Nephron (organoid): ENCODE results near the gene BMP10.

Experiments used
- H3K27ac Mint-ChIP-seq, 3 experiments: 2 replicates each; pipeline ENCODE4 v1.8.0; 2020; ENCODE audit warnings: mixed read lengths in 3 of 3, mild to moderate bottlenecking in 2 of 3, moderate library complexity in 1 of 3
- H3K27me3 Mint-ChIP-seq: 2 replicates; pipeline ENCODE4 v1.8.0; 2021; ENCODE audit warnings: low read depth, mild to moderate bottlenecking, moderate library complexity, mixed read lengths
- H3K36me3 Mint-ChIP-seq: 2 replicates; pipeline ENCODE4 v1.8.0; 2020; ENCODE audit warnings: low read depth, mixed read lengths
- H3K4me1 Mint-ChIP-seq: 2 replicates; pipeline ENCODE4 v1.8.0; 2020; ENCODE audit warnings: mixed read lengths
- H3K4me3 Mint-ChIP-seq, 3 experiments: 2 replicates each; pipeline ENCODE4 v1.8.0; 2020; ENCODE audit warnings: mild to moderate bottlenecking in 3 of 3, mixed read lengths in 3 of 3, moderate library complexity in 2 of 3
- H3K9me3 Mint-ChIP-seq: 2 replicates; pipeline ENCODE4 v1.8.0; 2020; ENCODE audit warnings: mixed read lengths
- TF ChIP-seq, protein P1 (sequence below), 3 experiments: fragments of 200-600 bp; sonication (generic); IDR thresholded peaks; one replicate each; pipeline ENCODE4 v1.5.0; 2021; ENCODE audit warnings: antibody characterized with exemption in 3 of 3; ENCODE audit not compliant: unreplicated experiment in 3 of 3

Gene BMP10

DNA sequence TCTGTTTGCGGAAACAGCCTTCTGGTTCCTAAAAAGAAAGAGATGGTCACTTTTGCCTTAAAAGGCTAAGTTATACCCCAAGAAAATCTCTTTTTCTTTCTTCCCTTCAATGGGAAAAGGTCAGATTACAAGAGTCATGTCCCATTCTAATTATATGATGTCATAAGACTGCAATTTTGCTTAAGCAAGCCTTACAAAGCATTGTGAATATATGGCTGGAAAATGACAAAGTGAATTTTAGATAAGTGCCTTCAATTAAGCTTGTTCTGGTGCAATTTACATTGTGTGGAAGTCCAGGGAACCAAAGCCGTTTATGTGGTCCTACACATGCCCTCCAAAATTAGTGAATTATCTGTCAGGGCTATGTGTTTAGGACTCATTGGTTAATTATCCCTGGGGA lies 7.6 kb upstream of the BMP10 start:
- H3K36me3 Mint-ChIP-seq, result no peaks in the 10 kb centered on the region
- H3K27ac Mint-ChIP-seq, result no peak overlapping the region
- TF ChIP-seq, protein P1, sequence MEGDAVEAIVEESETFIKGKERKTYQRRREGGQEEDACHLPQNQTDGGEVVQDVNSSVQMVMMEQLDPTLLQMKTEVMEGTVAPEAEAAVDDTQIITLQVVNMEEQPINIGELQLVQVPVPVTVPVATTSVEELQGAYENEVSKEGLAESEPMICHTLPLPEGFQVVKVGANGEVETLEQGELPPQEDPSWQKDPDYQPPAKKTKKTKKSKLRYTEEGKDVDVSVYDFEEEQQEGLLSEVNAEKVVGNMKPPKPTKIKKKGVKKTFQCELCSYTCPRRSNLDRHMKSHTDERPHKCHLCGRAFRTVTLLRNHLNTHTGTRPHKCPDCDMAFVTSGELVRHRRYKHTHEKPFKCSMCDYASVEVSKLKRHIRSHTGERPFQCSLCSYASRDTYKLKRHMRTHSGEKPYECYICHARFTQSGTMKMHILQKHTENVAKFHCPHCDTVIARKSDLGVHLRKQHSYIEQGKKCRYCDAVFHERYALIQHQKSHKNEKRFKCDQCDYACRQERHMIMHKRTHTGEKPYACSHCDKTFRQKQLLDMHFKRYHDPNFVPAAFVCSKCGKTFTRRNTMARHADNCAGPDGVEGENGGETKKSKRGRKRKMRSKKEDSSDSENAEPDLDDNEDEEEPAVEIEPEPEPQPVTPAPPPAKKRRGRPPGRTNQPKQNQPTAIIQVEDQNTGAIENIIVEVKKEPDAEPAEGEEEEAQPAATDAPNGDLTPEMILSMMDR (IDR thresholded peaks at IDR 0.05; ENCODE audit: unreplicated experiment in 3 of 3), result no peak
- H3K4me3 Mint-ChIP-seq, result no peak overlapping the region
- H3K4me1 Mint-ChIP-seq, result no peaks in the 10 kb centered on the region
- peaks cover 14% of the 10 kb centered on the region for H3K27me3 Mint-ChIP-seq
- peaks cover 8% of the 10 kb centered on the region for H3K9me3 Mint-ChIP-seq

DNA sequence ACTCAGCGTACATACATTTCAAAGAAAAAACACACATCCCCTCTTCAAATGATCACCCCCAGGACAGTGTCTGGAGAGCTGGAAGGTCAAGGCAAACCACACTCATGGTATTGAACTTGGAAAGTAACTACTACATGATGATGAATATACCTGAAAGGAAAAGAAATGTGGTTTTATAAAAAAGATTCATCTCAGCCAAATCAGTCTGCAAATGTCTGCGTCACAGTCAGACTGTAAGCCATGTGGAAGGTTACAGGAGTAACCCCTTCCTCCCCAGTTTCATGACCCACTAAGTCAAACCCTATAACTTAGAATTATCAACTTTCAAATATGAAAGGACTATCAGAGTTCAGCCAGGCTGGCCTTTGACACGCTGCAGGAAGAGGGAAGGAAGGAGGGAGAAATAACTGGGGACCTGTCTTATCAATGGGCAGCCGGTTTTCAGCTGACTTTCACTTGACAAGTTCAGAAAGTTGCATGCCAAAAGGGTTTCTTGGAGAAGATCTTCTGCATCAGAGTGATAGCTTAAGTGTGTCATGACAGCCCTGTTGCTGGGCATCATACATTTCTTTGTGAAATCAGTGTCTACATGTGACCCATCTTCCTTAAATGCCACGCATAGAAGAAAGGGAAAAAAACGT lies 7.0 kb upstream of the BMP10 start:
- no peak overlapping the region for H3K4me3 Mint-ChIP-seq

DNA sequence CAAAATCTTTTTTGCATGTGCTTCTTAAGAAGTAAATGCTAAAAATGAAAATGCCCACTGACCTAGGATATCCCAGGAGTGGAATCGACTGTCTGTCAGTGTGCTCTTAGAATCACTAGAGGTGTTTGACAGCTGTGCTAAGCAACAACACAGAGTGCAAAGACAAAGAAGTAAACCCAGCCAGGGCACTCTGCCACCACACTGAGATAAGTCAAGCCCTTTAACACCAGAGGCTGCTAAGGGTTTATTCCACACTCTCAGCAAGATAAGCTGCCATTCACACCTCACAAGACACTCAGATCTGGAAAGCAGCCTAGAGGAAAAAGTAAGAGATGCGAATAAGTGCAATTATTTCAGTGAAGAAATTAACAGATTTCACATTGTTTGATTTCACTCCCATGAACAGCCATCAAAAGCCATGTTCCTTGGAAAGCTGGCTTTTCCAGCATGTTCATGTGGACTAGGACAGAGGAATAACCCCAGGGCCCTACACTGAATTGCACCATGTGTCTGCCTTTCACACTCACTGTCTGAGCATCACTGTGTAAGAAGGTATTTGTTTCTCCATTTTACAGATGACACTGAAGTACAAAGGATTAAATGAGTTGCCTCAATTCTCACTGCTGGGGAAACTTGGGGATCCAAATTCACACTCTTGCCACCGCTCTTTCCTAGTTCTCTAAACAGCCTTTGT lies 6.0 kb upstream of the BMP10 start:
- H3K27me3 Mint-ChIP-seq, result peaks cover 14% of the 10 kb centered on the region
- H3K9me3 Mint-ChIP-seq, result peaks cover 6% of the 10 kb centered on the region
- H3K4me1 Mint-ChIP-seq, result no peaks in the 10 kb centered on the region
- TF ChIP-seq, protein P1 (IDR thresholded peaks at IDR 0.05; ENCODE audit: unreplicated experiment in 3 of 3), result no peak
- no peaks in the 10 kb centered on the region for H3K36me3 Mint-ChIP-seq
- no peak overlapping the region for H3K27ac Mint-ChIP-seq
- no peak overlapping the region for H3K4me3 Mint-ChIP-seq

More for the DNA sequence above, 7.0 kb upstream of the BMP10 start:
- no peaks in the 10 kb centered on the region for H3K4me1 Mint-ChIP-seq
- H3K27me3 Mint-ChIP-seq, result peaks cover 14% of the 10 kb centered on the region
- H3K9me3 Mint-ChIP-seq, result peaks cover 8% of the 10 kb centered on the region
- H3K27ac Mint-ChIP-seq, result no peak overlapping the region
- TF ChIP-seq, protein P1 (IDR thresholded peaks at IDR 0.05; ENCODE audit: unreplicated experiment in 3 of 3), result no peak
- H3K36me3 Mint-ChIP-seq, result no peaks in the 10 kb centered on the region

DNA sequence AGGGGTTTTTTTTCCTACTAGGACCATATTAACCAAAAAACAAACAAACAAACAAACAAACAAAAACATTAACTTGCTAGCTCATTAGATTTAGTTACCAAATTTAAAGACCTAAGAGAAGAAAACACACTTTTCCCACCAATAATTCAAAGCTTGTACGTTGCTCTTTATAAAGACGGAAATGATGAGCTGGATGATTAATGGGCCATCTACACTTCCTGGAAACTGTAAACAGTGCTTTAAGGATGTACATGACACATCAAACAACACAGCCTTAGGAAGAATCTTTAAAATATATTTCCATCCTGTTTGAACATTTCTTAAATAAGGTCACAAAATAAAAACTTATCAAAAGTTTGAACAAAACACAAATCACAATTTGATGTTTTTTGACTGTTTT lies 982 bp downstream of the BMP10 start:
- no peaks in the 10 kb centered on the region for H3K9me3 Mint-ChIP-seq
- no peaks in the 10 kb centered on the region for H3K4me1 Mint-ChIP-seq
- H3K36me3 Mint-ChIP-seq, result no peaks in the 10 kb centered on the region
- H3K4me3 Mint-ChIP-seq, result no peak overlapping the region
- TF ChIP-seq, protein P1 (IDR thresholded peaks at IDR 0.05; ENCODE audit: unreplicated experiment in 3 of 3), result no peak
- H3K27ac Mint-ChIP-seq, result no peak overlapping the region
- peaks cover 4% of the 10 kb centered on the region for H3K27me3 Mint-ChIP-seq

DNA sequence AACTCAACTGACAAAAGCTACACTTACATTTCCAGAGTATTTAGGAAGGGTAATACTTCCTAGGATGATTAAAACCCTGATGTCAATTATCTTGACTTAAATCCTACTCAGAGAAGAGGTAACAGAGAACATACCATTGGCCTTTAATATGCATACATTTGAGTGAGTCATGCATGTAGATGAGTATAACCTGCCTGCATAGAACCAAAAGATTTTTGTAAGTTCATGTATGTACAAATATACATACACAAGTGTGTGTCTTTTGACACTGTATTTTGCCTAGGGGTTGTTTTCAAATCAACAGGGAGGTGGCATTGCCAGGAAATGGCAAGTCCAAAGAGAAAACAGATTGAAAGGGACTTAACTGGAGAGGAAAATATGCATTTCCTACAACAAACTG lies 6.1 kb downstream of the BMP10 start:
- H3K36me3 Mint-ChIP-seq, result no peaks in the 10 kb centered on the region
- H3K27ac Mint-ChIP-seq, result no peak overlapping the region
- TF ChIP-seq, protein P1 (IDR thresholded peaks at IDR 0.05; ENCODE audit: unreplicated experiment in 3 of 3), result no peak
- H3K9me3 Mint-ChIP-seq, result no peaks in the 10 kb centered on the region
- no peaks in the 10 kb centered on the region for H3K4me1 Mint-ChIP-seq
- H3K4me3 Mint-ChIP-seq, result no peak overlapping the region
- H3K27me3 Mint-ChIP-seq, result peaks cover 13% of the 10 kb centered on the region

DNA sequence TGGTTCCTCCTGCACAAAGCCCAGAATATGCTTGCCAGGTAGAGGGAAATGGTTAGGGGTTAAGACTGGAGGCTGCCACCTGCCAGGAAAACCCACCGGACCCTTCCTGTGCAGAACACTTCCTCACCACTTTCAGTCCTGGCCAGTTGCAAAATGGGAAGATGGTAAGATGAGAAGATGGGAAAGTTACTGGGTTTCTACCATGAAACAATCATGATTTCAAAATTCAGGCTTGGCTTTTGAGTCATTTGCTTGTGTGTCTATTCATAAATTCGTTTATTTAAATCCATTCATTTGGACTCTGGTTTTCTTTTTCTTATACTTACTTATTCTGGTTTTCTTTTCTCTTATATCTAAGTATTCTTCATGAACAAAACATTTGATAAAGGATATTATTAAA lies 7.2 kb downstream of the BMP10 start:
- Mint-ChIP-seq H3K36me3 (no peaks in the 10 kb centered on the region), H3K27ac (no peak overlapping the region), H3K4me1 (no peaks in the 10 kb centered on the region)

More for the DNA sequence above, 7.2 kb downstream of the BMP10 start:
- Mint-ChIP-seq H3K4me3 (no peak overlapping the region), H3K27me3 (peaks cover 13% of the 10 kb centered on the region), H3K9me3 (no peaks in the 10 kb centered on the region)
- TF ChIP-seq, protein P1 (IDR thresholded peaks at IDR 0.05; ENCODE audit: unreplicated experiment in 3 of 3), result no peak
